GM12878 (cell line): ENCODE results near the gene KCNK1. TPM values are rescaled to one million over a fixed set of nuclear protein-coding genes. Genes with fewer than 3 reads are reported as not detected.
A peak's percentile ranks its signal among the peaks of the same experiment; 100 is the strongest.

Experiments
- ATAC-seq: fragments of 200-7000 bp; cut with Tn5 transposase; 3 replicates; pipeline ENCODE4 v1.9.1; 2020; ENCODE audit warnings: mild to moderate bottlenecking, moderate library complexity
- BruUV-seq: library from RNA; stranded (reverse); fragments of 400-500 nt; replicated peaks from 2 replicates; lab custom pipeline; 2021; lab: Mats Ljungman, UMichigan
- CTCF ChIA-PET: fragments of 300-600 bp; sonication (Branson Sonifier 250); formaldehyde crosslinking; extraction: SDS; loops from one replicate; lab custom pipeline; 2021; ENCODE audit warnings: inconsistent platforms; lab: Yijun Ruan, JAX
- POLR2A ChIA-PET: fragments of 350-600 bp; formaldehyde crosslinking; extraction: SDS; loops from one replicate; lab custom pipeline; 2021; ENCODE audit warnings: inconsistent platforms; lab: Charles Lee
- RAD21 ChIA-PET: fragments of 300-600 bp; sonication (Branson Sonifier 250); formaldehyde crosslinking; loops from one replicate; lab custom pipeline; 2023; ENCODE audit warnings: antibody characterized with exemption; ENCODE audit not compliant: unreplicated experiment; lab: Charles Lee
- SMC1A ChIA-PET: fragments of 300-600 bp; sonication (Branson Sonifier 250); formaldehyde crosslinking; loops from one replicate; lab custom pipeline; 2023; ENCODE audit not compliant: unreplicated experiment, uncharacterized antibody; lab: Charles Lee
- DNase-seq: peaks from one replicate; pipeline ENCODE4 v3.0.0-alpha.2; 2011; ENCODE audit warnings: low read depth, low spot score
- FAIRE-seq: peaks from 3 replicates; lab custom pipeline; 2011; peaks lifted over from hg19 to GRCh38; lab: Jason Lieb, UNC
- H2AFZ ChIP-seq: 2 replicates; pipeline ENCODE4 v1.6.0; 2011; ENCODE audit warnings: low read depth, low read length, control low read depth; ENCODE audit not compliant: control insufficient read depth
- H3K27ac ChIP-seq: 2 replicates; pipeline ENCODE4 v1.5.1; 2011; ENCODE audit warnings: control low read depth; ENCODE audit not compliant: control insufficient read depth, insufficient read depth
- H3K27me3 ChIP-seq, 2 experiments: replicated peaks in 1 of 2; 2 replicates each; pipeline versions ENCODE4 v1.6.0 to v1.6.1; 2011; ENCODE audit warnings: low read length in 1 of 2; ENCODE audit not compliant: control insufficient read depth in 2 of 2, insufficient read depth in 2 of 2
- H3K36me3 ChIP-seq, 2 experiments: 2 replicates each; pipeline ENCODE4 v1.5.1; 2011; ENCODE audit warnings: low read length in 1 of 2; ENCODE audit not compliant: control insufficient read depth in 2 of 2, insufficient read depth in 2 of 2
- H3K4me1 ChIP-seq: 2 replicates; pipeline ENCODE4 v1.6.1; 2011; ENCODE audit warnings: mild to moderate bottlenecking, low read length, moderate library complexity, mixed read lengths; ENCODE audit not compliant: control insufficient read depth, insufficient read depth
- H3K4me2 ChIP-seq: 2 replicates; pipeline ENCODE4 v1.6.0; 2011; ENCODE audit warnings: control low read depth; ENCODE audit not compliant: control insufficient read depth, insufficient read depth
- H3K4me3 ChIP-seq: fragments of 200-600 bp; sonication (generic); 2 replicates; pipeline ENCODE4 v1.5.1; 2016
- H3K79me2 ChIP-seq: 2 replicates; pipeline ENCODE4 v1.6.0; 2011; ENCODE audit warnings: low read length; ENCODE audit not compliant: control insufficient read depth, insufficient read depth
- H3K9ac ChIP-seq: 2 replicates; pipeline ENCODE4 v1.8.0; 2011; ENCODE audit warnings: low read length, control low read depth, mixed read lengths; ENCODE audit not compliant: control insufficient read depth, insufficient read depth
- H3K9me3 ChIP-seq: replicated peaks from 3 replicates; pipeline ENCODE4 v1.5.1; 2011; ENCODE audit warnings: mild to moderate bottlenecking, low read length; ENCODE audit not compliant: control insufficient read depth, insufficient read depth
- H4K20me1 ChIP-seq: 2 replicates; pipeline ENCODE4 v1.6.0; 2011; ENCODE audit not compliant: control insufficient read depth, insufficient read depth
- EGR1 ChIP-seq, 2 experiments: IDR thresholded peaks; 1 replicate in 1 of 2; 2 replicates in 1 of 2; pipeline ENCODE4 v1.6.1; 2011 to 2012; ENCODE audit warnings: low read depth in 2 of 2, low read length in 2 of 2, borderline replicate concordance in 1 of 2, mild to moderate bottlenecking in 1 of 2, moderate library complexity in 1 of 2
- EP300 ChIP-seq, 2 experiments: fragments of 150-350 bp in 1 of 2; IDR thresholded peaks; 2 replicates each; pipeline ENCODE4 v1.6.1; 2011 to 2012; ENCODE audit warnings: low read depth in 2 of 2, low read length in 2 of 2, borderline replicate concordance in 1 of 2, improper control_type of control experiment in 1 of 2, inconsistent platforms in 1 of 2; ENCODE audit not compliant: control insufficient read depth in 1 of 2
- IKZF1 ChIP-seq: fragments of 450-650 bp; conservative IDR thresholded peaks from 2 replicates; pipeline ENCODE4 v1.6.1; 2017; ENCODE audit warnings: antibody characterized with exemption, mild to moderate bottlenecking
- IKZF2 ChIP-seq, 2 experiments: fragments of 450-650 bp; IDR thresholded peaks; 2 replicates each; pipeline ENCODE4 v1.6.1; 2017; ENCODE audit warnings: mild to moderate bottlenecking in 2 of 2, moderate library complexity in 2 of 2
- MTA2 ChIP-seq: fragments of 450-650 bp; IDR thresholded peaks from 2 replicates; pipeline ENCODE4 v1.6.1; 2016; ENCODE audit warnings: low read depth, mild to moderate bottlenecking, moderate library complexity
- NFXL1 ChIP-seq: fragments of 450-650 bp; IDR thresholded peaks from 2 replicates; pipeline ENCODE4 v1.6.1; 2017; ENCODE audit warnings: antibody characterized with exemption, mild to moderate bottlenecking, borderline replicate concordance
- PRDM15 ChIP-seq: fragments of 450-650 bp; formaldehyde crosslinking; IDR thresholded peaks from 2 replicates; pipeline ENCODE4 v1.4.0; 2020; ENCODE audit warnings: mild to moderate bottlenecking, moderate library complexity
- RCOR1 ChIP-seq: conservative IDR thresholded peaks from 2 replicates; pipeline ENCODE4 v1.6.1; 2012; ENCODE audit warnings: low read depth, low read length, improper control_type of control experiment
- SPI1 ChIP-seq: IDR thresholded peaks from 2 replicates; pipeline ENCODE4 v1.6.1; 2011; ENCODE audit warnings: low read depth, mild to moderate bottlenecking, low read length, moderate library complexity, borderline replicate concordance; ENCODE audit not compliant: insufficient read depth
- WGBS: methylation state at CpG from one replicate; pipeline ENCODE4 v1.1.6; 2016; ENCODE audit warnings: low lambda C conversion rate; ENCODE audit not compliant: insufficient replicate concordance, insufficient coverage; ENCODE audit errors: missing lambda C conversion rate; 5-methylcytosine and 5-hydroxymethylcytosine counted together
- in situ Hi-C: fragments of 300-500 bp; cut with MboI; formaldehyde crosslinking; loops from 9 replicates; pipeline ENCODE4 v1.14.3; 2018; ENCODE audit warnings: mixed read lengths
- intact Hi-C: fragments of 100-400 bp; cut with micrococcal nuclease; formaldehyde crosslinking; loops from one replicate; pipeline ENCODE4 v1.14.2; 2022; ENCODE audit not compliant: unreplicated experiment
- polyA plus RNA-seq, 11 experiments: library from polyadenylated mRNA; depleted of rRNA in 4 of 11; unstranded in 6 of 11; stranded (reverse) in 5 of 11; fragments of >200 nt; fragmentation: Nextera tagmentation in 4 of 11; fragmentation: Illumina TruSeq in 1 of 11; extraction: Ambion mirVana in 4 of 11; extraction: Trizol in 1 of 11; gene quantifications; 1 replicate in 1 of 11; 2 replicates in 10 of 11; pipeline versions ENCODE4 v1.2.1 to v1.2.3, GENCODE V29; 2011 to 2016; ENCODE audit warnings: inconsistent platforms in 2 of 11, missing spikeins in 2 of 11, low read depth in 1 of 11
- total RNA-seq, 4 experiments: library from RNA; depleted of rRNA in 3 of 4; stranded (reverse); fragments of >200 nt in 3 of 4; fragmentation: Illumina TruSeq in 1 of 4; extraction: Trizol in 1 of 4; gene quantifications; 2 replicates each; pipeline versions ENCODE4 v1.2.1 to v1.2.3, GENCODE V29; 2013 to 2021

The KCNK1 gene
- total and polyA plus RNA-seq, 10 of the 15 experiments (the other 5 are each of a cell fraction or from before 2014, with no cell fraction given) = 9.4 to 27.6 (median 15.1) TPM

DNA sequence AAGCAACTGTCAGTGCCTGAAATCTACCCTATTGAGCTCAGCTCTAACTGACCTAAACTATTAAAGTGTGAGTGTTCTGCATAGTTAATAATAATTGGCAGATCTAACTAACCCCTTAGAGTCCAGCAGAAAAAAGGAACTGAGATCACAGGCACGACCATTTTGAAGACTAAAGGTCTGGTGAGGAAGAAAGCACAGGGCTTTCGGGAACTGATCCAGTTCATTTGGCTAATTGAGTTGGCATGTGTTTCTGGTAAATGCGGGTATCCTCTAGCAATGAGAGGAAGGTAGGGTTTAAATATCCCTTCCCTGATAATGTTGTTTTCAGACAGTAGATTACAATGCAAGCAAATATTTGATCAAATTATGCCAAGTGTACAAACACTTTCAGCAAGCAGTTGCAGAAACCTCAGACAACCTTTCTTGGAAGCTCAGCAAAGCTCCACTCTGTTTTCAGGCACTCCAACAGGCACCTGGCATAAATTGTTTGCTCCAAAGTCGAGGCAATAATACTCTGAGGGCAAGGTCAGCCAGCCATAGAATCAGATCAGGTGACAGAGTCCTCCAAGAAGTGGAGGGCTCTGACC lies 100.8 kb downstream of the KCNK1 start:
- no peaks in the 10 kb centered on the region for H3K36me3 ChIP-seq
- ChIA-PET POLR2A (no interaction called here), SMC1A (interaction anchor here (0.7 to 2.0 kb wide), 10 partner anchors 9 to 274 kb away, joined by 3 to 6 read pairs (median 3); no protein-coding TSS in a partner anchor), RAD21 (interaction anchor here (0.9 kb wide), 1 partner anchor 40 kb away, joined by 3 read pairs; no protein-coding TSS in a partner anchor), CTCF (interaction anchor here (0.9 to 1.4 kb wide), 3 partner anchors 9 to 274 kb away, joined by 3 to 4 read pairs (median 3); no protein-coding TSS in a partner anchor)
- intact Hi-C loops (no loop called here), in situ Hi-C loops (no loop called here)
- 34% methylated on average over 4 of the region's 4 CpGs for WGBS
- H3K79me2 ChIP-seq = no peaks in the 10 kb centered on the region
- H2AFZ ChIP-seq = no peak overlapping the region
- no peak overlapping the region for H3K4me3 ChIP-seq
- TF ChIP-seq IKZF2 (IDR thresholded peaks at IDR 0.05) = peak in 1 of 2 experiments; percentile 47; a peak in 1 of 4 replicates
- TF ChIP-seq IKZF1 = peak; percentile 33; the same call in 1 of the 2 replicates
- no peak for TF ChIP-seq NFXL1
- no peak for TF ChIP-seq RCOR1
- no peak for TF ChIP-seq EP300 (IDR thresholded peaks at IDR 0.05; ENCODE audit: borderline replicate concordance in 1 of 2, control insufficient read depth in 1 of 2, low read depth in 2 of 2, low read length in 2 of 2)
- no peak for TF ChIP-seq PRDM15 (CRISPR knock-in tag)
- no peak for TF ChIP-seq EGR1 (IDR thresholded peaks at IDR 0.05; ENCODE audit: borderline replicate concordance in 1 of 2, low read depth in 2 of 2, low read length in 2 of 2)
- TF ChIP-seq SPI1 = peak; percentile 86
- TF ChIP-seq MTA2 = peak; percentile 70
- no peaks in the 10 kb centered on the region for H3K4me1 ChIP-seq
- H3K27ac ChIP-seq = no peak overlapping the region
- BruUV-seq = no TSS peak
- no peaks in the 10 kb centered on the region for H4K20me1 ChIP-seq
- H3K4me2 ChIP-seq = no peak overlapping the region
- FAIRE-seq (no peak), DNase-seq (no peak), ATAC-seq (peak; percentile 84)
- no peak overlapping the region for H3K9ac ChIP-seq
- no peaks in the 10 kb centered on the region; the same call in 1 of the 3 replicates for H3K9me3 ChIP-seq
- H3K27me3 ChIP-seq = no peaks in the 10 kb centered on the region
